Measurements from ENCODE around the gene UBA5.

- TF ChIP-seq CTCF (IDR thresholded peaks at IDR 0.05) (no peak), POLR2A (IDR thresholded peaks at IDR 0.05) (no peak)
These were observed 17.6 kb upstream of the UBA5 start for GRCh38 chr3:132642539-132642847.
